Spleen (tissue), 7 donors: ENCODE data around the gene KCNK5.

Source experiments
- CTCF ChIP-seq, 11 experiments: fragments of 200-600 bp in 7 of 11; fragments of 450-650 bp in 4 of 11; sonication (generic) in 4 of 11; IDR thresholded peaks in 8 of 11; conservative IDR thresholded peaks in 3 of 11; 1 replicate in 7 of 11; 2 replicates in 4 of 11; pipeline versions ENCODE4 v1.4.0 to v1.8.0; 2016 to 2021; ENCODE audit warnings: antibody characterized with exemption in 11 of 11, inconsistent platforms in 4 of 11, mild to moderate bottlenecking in 1 of 11
- POLR2AphosphoS5 ChIP-seq, 3 donors: sonication (generic); formaldehyde crosslinking; IDR thresholded peaks; one replicate each; pipeline ENCODE4 v1.5.1; 2017; ENCODE audit warnings: antibody characterized with exemption in 3 of 3
- donor health status: DM: no; HTN: no; CAD: no; lungs with moderate emphysema.
- donor health status: DM: no; HTN: no; CAD: no.
- donor health status: DM: no; HTN: no; CAD: no.

- TF ChIP-seq POLR2AphosphoS5 (IDR thresholded peaks at IDR 0.05) (no peak), CTCF (IDR thresholded peaks at IDR 0.05 in 8 of 11, conservative IDR thresholded peaks at IDR 0.05 in 3 of 11) (no peak)
These were observed 28.7 kb downstream of the KCNK5 start for GRCh38 chr6:39200498-39201020.
